Measurements from ENCODE around the gene ARL8B.
"Not testable (repeated sequence)": the region's sequence is repeated elsewhere in the genome, so short reads cannot be mapped to it uniquely, and the experiment has no call there.

DNA sequence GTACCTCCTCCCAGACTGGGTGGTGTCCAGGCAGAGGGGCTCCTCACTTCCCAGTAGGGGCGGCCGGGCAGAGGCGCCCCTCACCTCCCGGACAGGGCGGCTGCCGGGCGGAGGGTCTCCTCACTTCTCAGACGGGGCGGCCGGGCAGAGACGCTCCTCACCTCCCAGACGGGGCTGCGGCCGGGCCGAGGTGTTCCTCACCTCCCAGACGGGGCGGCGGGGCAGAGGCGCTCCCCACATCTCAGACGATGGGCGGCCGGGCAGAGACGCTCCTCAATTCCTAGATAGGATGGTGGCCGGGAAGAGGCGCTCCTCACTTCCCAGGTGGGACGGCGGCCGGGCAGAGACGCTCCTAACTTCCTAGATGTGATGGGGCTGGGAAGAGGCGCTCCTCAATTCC is 8.4 kb upstream of the ARL8B start:
- TF ChIP-seq PAX8 (IDR thresholded peaks at IDR 0.05); ASH2L (IDR thresholded peaks at IDR 0.05; ENCODE audit: borderline replicate concordance, low read depth); POLR2A (IDR thresholded peaks at IDR 0.05; ENCODE audit: low read depth, low read length): not testable (repeated sequence)

Measured in GM12878 (cell line).